Suppressor macrophage treated with lipopolysaccharide for 1 hour (primary cell): ENCODE data around the gene AGRN.

Experiments used
- DNase-seq, 3 donors: peaks; one replicate each; pipeline ENCODE4 v3.0.0-alpha.2; 2020 to 2022

The AGRN gene

DNA sequence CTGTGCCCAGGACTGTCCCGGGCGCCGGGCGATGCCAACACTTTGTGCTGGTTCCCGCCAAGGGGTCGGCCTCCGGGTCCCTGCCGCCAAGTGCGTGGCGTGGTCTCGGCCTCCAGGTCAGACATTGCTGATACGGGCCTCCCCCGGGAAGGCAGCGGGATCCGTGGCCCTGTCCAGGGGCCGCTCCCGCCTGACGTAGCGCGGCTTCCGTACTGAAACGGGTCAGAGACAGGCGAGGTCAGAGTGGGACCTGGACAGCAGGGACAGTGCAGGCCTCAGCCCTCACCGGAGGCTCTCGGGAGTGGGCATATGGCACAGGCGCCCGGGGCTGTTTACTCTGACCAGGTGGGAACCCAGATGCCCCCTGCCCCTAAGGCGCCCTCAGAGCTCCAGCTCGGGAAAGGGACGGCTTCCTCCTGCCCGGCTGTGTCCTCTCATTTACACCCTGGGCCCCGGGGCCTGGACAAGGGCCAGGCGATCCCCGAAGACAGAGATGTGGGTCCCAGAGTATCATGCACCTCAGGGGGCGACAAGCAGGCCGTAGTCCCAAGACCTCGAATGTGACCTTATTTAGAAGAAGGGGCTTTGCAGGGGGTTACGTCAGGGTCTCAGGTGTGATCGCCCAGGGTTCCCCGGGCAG is 63.0 kb downstream of the AGRN start:
- no peak for DNase-seq

DNA sequence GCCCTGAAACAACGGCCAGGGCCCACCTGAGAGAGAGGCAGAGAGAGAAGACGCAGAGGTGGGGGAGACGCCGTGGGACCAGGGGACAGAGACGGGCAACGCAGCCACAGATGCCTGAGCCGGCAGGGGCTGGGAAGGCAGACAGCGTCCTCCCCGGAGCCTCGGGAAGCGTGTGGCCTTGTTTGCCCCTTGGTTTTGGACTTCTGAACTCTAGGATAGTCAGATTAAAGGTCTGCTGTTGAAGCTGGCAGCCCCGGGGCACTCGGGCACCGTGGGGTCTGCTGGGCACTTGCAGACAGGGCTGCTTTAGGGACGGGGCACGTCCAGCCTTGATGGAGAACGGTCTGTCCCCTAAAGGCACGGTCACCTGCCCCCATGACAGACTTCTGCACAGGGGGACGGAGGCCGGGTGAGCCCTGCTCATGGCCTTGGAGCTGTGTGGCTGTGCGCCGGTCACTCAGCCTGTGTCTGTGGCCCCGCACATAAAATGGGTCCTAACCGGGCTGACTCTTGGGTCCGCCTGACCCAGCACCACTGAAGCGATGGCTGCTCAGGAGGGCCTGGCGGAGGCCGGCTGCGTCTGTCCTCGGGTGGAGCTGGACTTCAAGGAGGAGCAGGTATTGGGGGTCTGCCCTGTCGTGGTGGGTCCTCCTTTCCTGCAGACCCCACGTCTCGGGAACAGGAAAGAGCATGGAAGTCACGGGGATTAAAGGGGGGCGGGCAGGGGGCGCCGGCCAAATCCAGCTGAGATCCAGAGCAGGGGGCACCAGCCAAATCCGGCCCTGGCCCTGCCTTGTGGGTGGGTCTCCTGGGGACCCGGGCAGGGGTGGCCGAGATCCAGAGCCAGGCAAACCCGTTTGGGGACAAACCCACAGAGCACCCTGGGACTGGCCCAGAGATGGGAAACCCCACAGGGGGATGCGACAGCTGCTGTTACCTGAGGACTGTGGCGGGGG is 63.8 kb downstream of the AGRN start:
- DNase-seq: no peak

DNA sequence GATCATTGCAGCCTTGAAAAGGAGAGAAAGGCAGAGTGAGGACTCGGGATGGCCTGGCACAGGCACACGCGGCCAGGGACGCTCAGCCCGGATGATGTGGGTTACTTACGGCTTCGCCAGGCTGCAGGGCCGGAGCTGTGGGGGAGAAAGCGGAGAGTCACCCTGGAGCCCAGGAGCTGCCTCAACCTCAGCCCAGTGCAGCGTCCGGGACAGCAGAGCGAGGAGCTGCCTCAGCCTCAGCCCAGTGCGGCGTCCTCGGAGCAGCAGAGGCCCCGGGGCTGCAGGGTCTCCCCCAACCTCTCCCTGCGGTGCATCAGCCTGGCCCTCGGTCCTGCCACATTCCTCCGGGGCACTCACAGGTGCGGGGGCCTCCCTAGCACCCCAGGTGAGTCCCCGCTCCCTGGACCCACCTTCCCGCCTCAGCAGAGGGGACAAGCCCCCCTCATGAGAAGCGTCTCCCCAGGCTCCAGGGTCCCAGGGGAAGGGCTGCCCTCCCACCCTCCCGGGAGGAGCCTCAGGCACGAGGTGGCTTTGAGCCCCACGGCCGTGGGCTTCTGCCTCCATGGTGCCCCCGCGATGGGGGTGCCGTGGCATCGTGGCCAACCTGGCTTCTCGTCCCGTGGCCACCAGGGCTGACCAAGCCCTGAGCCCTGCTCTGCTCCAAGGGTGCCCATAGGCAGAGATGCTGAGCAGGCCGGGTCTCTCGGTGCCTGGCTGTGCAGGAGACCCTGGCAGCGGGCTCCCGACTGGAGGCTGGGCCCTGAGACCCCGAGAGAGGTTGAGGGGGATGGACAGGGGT is 64.7 kb downstream of the AGRN start:
- DNase-seq: no peak

DNA sequence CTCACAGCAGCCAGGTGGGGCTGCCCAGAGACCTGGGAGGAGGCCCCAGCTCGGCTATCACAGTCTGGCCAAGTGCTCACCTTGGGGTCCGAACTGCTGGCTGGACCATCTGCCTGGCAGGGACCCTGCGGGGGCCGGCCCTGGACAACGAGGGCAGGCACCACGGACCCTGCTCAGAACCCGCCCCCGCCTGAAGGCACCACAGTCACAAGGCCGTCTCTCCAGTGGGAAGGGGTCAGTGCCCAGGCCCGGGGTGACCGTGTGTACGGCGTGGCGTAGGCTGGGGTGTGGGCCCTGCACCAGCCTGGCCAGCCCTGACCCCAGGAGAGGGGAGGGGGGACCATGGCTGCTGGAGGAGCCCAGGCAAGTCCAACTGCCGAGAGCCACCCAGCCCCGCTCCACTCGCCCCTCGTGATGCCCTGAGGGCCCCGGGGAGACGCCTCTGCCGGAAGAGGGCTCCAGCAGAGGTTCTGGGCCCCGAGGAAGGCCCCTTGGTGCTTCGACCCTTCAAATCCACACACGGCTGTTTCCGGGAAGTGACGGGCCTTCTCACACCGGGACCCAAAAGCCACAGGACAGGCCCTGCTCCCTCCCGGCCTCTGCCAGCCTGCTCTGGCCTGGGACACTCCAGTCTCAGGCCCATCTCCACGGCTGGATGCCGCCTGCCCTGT is 65.4 kb downstream of the AGRN start:
- DNase-seq: no peak

DNA sequence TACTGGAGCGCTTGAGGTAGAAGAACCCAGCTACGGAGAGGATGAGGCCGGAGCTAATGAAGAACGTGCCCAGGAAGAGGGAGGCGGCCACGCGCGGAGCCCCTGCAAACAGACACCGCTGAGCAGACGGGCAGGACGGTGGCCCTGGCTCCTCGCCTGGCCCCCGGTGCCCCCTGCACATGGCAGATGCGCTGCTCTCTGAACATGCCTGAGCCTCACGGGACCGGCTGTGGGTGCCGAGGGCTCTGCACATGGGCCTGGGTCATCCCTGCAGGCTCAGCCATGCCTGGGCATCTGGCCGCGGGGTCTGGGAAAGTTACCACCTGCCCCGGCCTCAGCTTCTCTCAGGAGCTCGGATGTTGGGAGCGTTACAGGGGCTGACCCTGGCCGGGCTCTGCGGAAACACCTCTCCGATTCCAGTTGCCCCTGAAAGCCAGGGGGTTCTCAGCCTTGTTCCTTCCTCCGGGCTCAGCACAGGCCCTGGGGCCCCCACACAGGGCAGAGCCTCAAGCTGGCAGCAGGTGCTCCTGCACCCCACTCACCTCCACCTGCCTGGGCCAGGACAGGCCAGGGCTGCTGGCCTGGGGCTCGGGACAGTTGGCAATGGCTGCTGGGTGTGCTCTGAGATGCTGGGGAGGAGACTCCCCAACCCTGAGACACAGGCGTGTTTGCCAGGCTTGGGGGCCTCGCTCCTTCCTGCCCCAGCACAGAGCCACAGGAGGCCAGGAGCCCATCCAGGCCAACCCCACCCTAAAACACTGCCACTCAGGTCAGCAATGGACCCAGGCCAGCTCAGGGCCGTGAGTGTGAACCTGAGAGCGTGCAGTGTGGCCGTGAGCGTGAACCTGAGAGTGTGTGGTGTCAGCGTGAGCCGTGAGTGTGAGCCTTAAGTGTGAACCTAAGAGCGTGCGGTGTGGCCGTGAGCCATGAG is 66.3 kb downstream of the AGRN start:
- no peak for DNase-seq

DNA sequence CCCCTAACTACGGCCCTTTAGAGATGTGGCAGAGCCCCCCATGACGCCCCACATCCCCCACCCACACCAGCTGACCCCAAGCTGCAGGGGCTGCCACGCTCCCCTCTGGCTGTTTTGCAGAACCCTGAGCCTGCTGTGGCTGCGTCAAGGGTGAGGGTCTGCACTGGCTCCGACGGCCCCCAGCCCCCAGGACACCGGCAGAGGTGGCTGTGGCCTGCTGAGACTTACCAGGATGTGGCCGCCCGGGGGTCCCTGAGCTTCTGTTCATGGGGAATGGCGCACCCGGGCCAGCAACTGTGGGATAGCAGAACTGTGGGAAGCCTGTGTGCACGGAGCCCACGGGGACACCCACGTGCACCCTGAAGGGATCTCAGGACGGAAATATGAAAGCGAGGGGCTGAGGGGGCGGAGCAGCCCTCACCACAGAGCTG is 67.0 kb downstream of the AGRN start:
- no peak for DNase-seq

DNA sequence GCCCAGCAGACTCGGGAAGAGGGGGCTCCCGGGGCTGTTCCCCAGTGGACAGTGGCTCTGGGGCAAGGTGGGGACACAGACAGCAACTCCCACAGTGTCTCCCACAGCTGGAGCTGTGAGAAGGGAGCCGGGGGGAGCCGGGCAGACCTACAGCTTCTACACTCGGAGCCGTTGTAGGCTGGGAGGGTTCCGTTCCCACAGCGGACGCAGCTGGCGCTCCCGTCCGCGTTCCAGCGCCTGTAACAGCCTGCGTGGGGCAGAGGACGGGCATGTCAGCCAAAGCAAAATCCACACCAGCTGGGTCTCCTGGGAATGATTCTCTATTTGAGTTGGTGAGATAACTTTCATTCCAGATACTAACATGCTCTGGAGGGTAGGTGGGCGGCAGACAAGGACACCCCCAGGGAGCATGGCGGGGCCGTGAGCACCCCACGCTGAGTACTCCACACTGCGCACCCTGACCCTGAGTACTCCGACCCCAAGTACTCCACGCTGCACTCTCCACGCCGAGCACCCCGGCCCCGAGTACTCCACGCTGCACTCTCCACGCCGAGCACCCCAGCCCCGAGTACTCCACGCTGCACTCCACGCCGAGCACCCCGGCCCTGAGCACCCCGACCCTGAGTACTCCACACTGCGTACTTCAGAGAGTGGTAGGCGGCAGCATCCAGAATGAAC is 67.6 kb downstream of the AGRN start:
- DNase-seq: no peak

DNA sequence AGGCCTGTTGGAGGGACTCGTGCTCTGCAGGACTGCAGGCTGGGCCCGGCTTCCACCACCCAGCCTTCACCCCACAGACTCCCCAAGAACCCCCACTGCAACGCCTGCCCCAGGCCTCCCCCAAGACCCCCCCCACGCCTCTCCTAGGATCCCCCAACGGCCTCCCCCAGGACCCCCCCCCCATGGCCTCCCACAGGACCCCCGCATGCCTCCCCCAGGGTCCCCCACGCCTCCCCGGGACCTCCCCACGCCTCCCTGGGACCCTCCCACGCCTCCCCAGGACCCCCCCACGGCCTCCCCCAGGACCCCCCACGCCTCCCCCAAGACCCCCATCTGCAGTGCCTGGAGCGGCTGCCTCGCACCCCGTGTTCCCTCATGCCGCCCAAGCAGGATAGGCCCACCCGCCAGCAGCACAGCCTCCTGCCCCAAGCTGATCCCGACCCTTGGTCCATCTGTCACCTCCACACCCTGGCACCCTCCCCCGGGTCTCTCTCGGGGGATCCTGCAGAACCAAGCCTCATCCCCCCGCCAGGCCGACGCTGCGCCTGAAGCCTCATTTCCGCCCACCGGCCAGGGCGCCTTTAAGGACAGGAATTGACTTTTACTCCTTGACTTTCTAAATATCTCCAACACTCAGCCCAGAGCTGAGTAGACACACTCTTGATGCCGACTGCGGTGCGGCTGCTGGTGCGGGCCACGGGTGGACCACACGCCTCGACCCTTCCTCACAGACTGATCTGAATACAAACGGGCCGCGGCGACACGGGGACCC is 68.3 kb downstream of the AGRN start:
- no peak for DNase-seq

DNA sequence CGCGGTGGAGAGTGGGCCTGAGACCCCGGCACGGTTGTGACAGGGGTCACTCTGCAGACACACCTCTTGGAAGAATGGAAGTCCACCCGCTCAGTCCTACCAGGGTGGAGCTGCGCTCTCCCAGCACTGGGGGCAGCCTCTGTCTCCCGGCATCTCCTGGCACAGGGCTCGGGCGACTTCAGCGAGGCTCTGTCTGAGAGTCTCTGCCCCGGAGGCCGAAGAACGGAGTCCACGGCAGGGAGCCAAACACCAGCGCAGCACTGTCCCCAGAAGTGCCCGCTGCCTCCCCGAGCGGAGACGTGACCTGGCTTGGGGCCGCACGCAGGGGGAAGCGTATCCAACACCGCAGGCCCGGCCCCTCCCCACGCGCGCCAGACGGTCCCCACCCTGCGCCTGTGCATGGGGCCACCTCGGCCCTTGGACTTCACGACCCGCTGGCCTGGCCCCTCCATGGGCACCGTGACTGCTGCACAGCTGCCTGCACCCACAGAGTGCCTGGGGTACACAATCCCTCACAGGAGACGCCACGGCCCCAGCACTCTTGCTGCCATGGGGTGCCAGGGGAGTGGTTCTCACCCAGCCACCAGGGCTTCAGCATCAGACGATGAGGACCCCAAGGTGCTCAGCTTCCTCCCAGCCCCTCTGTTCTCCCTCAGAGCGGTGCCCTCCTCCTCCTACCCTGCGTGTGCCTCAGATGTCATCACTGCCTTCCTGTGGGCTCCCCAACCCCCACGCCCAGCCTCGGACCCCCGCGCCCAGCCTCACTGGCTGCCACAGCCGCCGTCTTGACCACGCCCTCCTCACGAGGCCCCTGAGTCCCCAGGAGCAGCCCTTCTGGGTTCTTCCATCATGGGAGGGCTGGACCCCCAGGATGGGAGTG is 69.1 kb downstream of the AGRN start:
- no peak for DNase-seq

DNA sequence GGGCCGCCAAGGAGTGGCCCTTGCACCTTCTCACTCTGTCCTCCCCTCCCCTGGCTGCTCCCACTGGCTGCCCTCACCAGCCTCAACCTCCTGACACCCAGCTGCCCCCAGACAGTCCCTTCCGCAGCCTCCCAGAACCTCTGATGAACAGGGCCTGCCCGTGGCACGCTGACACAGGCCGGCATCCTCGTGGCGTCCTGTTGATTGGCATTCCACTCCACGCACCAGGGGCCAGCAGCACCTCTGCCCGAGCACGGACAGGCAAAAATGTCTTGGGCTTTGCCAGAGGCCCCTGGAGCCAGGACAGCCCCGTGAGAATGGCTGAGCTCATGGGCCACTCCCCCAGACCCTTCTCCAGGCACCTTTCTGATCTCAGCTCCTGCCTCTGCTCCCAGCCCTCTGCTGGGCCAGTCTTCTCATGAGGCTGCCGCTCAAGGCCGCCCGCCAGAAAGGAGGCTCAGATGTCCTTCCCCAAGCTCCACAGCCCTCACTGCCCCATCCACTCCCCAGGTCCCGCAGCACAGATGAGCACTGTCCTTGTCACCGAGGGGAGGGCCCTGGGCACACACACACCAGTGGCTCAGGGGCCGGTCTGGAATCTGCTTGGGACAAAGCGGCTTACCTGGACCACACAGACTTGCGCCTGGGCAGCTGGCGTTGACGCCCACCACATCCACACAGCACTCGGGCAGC is 70.0 kb downstream of the AGRN start:
- DNase-seq: no peak

DNA sequence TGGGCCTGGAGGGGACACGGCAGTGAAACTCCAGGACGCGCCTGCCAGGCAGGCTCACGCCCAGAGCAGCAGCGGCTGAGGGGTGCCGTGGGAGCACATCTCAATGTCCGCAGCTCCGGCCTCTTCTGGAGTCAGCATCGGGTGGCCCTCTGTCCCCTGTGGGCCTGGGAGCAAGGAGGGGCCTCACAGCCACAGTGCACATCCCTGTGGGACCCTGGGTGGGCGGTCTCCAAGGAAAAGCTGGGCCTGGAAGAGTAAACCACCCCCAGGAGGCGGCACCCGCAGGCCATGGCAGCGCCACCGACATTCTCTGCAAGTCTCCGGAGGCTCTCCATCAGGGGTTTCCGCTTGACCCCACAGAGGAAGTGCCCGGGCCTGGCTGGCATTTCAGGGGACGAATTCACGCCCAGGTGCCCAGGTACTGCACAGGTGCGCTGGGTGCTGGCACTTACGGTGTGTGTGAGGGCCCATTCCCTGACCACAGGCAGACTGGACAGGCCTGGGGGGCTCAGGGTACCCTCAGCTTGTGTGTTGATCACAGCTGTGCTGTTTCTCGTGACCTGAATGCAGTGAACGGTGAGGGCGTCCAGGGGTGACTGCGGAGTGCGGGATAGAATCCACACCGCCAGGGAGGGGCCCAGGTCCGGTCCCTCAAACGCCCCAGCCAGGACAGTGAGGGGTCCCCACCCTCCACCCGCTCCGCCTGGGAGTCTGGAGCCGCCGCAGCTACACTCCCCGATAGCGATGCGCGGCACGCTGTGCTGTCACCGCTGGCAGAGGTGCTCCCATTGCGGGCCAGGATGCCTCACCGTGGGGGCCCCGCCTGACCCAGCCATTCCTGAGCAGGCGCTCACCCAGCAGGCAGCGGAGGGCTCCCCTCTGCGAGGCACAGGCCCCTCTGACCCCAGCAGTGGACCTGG is 70.8 kb downstream of the AGRN start:
- DNase-seq: no peak

DNA sequence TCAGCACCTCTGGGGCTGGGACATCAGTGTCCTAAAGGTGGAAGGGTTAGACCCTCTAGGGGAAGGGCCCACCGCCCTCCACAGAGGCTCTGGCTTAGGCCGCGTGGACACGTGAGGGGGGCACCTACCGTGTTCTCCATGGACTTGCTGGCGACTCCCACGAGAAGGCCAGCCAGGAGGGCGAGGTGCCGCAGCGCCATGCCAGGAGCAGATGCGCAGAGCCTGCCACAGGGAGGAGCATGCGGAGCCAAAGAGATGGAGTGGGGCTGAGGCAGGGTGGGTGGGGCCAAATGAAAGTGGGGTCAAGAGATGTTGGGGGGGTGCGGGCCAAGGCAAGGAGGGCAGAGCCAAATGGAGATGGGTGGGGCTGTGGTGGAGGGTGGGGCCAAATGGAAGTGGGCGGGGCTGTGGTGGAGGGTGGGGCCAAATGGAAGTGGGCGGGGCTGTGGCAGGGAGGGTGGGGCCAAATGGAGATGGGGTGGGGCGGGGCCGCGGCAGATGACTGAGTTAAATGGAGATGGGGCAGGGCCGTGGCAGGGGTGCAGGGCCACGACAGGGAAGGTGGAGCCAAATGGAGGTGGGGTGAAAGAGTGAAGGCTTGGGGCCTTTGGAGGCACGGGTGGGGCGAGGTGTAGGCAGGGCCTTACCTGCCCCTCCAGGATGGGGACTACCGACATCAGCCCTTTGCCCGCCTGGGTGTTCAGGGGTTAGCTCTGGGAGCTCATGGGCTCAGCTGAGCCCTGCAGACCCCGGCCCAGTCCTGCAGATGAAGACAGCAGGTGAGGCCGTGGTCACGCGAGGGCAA is 71.6 kb downstream of the AGRN start:
- peak in 1 of 3 donors; percentile 47 for DNase-seq

DNA sequence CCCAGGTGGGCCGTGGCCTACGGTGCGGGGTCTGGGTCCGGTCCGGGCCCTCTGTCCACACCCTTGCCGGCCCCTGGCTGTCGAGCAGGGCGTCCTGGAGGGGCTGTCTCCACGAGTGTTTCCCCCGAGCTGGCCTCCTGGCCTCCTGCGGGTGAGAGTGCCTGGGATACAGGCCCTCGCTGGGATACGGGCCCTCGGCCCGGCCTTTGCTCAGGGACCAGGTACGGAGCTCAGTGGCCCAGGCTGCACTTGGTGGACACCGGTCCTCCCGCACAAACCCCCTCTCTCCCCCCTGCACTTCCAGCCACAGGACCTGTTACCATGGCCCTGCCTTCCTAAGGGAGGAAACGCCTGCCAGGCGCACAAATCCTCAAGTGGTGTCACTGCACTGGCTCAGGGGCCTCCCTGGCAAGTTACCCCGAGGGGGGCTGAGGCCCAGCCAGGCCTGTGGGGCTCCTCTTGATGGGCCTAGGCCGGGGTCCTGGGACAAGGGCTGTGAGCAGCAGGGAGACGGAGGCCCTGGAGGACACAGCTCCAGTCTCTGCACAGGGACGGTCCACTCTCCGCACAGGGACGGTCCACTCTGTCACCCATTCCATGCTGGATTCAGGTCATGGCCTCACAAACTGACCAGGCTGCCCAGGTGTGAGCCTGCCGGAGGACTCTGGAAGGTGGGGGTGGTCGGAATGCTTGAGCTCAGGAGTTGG is 72.4 kb downstream of the AGRN start:
- DNase-seq: no peak

DNA sequence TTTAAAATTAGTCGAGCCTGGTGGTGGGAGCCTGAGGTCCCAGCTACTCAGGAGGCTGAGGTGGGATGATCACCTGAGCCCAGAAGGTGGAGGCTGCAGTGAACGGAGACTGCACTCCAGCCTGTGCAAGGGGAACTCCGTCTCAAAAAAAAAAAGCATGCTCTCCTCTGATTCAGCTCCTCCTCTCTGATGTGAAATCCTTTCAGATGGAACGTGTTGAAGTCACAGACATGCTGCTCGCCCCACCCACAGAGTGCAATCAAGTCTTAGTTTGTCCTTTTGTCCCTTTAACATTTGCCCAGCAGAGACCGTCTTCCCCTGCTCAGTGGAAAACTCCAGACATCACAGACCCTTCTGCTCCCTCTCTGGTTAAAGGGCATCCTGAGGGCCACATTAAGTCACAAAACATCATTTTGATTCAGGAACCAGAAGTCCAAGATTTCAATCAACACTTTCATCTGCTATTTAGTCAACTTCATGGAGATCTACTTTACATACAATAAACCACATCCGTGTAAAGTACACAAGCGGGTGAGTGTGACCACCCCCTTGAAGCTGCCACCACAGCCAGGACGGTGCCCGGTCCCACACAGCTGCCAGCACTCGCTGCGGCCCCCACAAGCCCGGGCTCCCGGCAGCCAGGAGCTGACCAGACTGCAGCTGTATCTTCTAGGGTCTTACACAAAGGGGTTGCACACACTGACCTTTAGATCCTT is 73.1 kb downstream of the AGRN start:
- DNase-seq: no peak

DNA sequence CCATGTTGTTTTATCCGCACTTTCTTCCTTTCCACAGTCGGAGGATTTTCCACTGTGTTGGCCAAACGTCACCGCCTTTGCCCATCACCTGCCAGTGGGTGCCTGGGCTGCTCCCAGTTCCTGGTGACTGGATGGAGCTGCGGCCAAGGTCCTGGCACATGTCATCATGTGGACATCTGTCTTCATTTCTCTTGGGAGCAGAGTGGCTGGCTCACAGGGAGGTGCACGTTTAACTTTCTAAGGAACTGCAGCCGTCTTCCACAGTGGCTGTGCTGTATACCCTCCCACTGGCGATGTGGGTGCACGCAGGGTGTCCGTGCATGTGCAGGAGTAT is 73.7 kb downstream of the AGRN start:
- no peak for DNase-seq
